ENCODE data around the gene TRIM9.

Gene TRIM9

GRCh38 chr14:51092965-51093364, 1.9 kb downstream of the TRIM9 start (continued):
- no peak for TF ChIP-seq RARB (CRISPR knock-in tag; IDR thresholded peaks at IDR 0.05)
- TF ChIP-seq ZNF70 (CRISPR knock-in tag; IDR thresholded peaks at IDR 0.05) = no peak
- TF ChIP-seq ESRRG (CRISPR knock-in tag; IDR thresholded peaks at IDR 0.05) = no peak
- TF ChIP-seq ZFP30 (CRISPR knock-in tag; IDR thresholded peaks at IDR 0.05) = no peak
- no peak for TF ChIP-seq PPARA (CRISPR knock-in tag; IDR thresholded peaks at IDR 0.05; ENCODE audit: borderline replicate concordance)

GRCh38 chr14:51089278-51089677, 5.6 kb downstream of the TRIM9 start:
- TF ChIP-seq ARNTL (CRISPR knock-in tag; IDR thresholded peaks at IDR 0.05; ENCODE audit: borderline replicate concordance, low read depth) (no peak), SNAI2 (CRISPR knock-in tag; IDR thresholded peaks at IDR 0.05) (no peak), ISL1 (CRISPR knock-in tag; IDR thresholded peaks at IDR 0.05) (no peak), PATZ1 (CRISPR knock-in tag; IDR thresholded peaks at IDR 0.05; ENCODE audit: borderline replicate concordance) (no peak), ZNF8 (CRISPR knock-in tag; IDR thresholded peaks at IDR 0.05) (no peak), BACH2 (CRISPR knock-in tag; IDR thresholded peaks at IDR 0.05; ENCODE audit: borderline replicate concordance) (no peak), ESRRG (CRISPR knock-in tag; IDR thresholded peaks at IDR 0.05) (no peak)

GRCh38 chr14:51087031-51087441, 7.9 kb downstream of the TRIM9 start:
- no peak for TF ChIP-seq TOX (CRISPR knock-in tag; IDR thresholded peaks at IDR 0.05; ENCODE audit: borderline replicate concordance)
- TF ChIP-seq ESRRG (CRISPR knock-in tag; IDR thresholded peaks at IDR 0.05) = no peak
- no peak for TF ChIP-seq ZNF70 (CRISPR knock-in tag; IDR thresholded peaks at IDR 0.05)
- TF ChIP-seq SNAI2 (CRISPR knock-in tag; IDR thresholded peaks at IDR 0.05) = no peak
- no peak for TF ChIP-seq ARNTL (CRISPR knock-in tag; IDR thresholded peaks at IDR 0.05; ENCODE audit: borderline replicate concordance, low read depth)
- ATAC-seq = peak; percentile 22; the same call in 1 of the 3 replicates

More at GRCh38 chr14:51089278-51089677, 5.6 kb downstream of the TRIM9 start:
- no peak for ATAC-seq

GRCh38 chr14:51086044-51086443, 8.9 kb downstream of the TRIM9 start:
- no peak for ATAC-seq

GRCh38 chr14:51084962-51085361, 9.9 kb downstream of the TRIM9 start:
- ATAC-seq = no peak
- TF ChIP-seq TCF4 (CRISPR knock-in tag; IDR thresholded peaks at IDR 0.05; ENCODE audit: borderline replicate concordance) (no peak), PATZ1 (CRISPR knock-in tag; IDR thresholded peaks at IDR 0.05; ENCODE audit: borderline replicate concordance) (no peak), OSR1 (CRISPR knock-in tag; IDR thresholded peaks at IDR 0.05) (no peak)

More at GRCh38 chr14:51086044-51086443, 8.9 kb downstream of the TRIM9 start:
- no peak for TF ChIP-seq RARB (CRISPR knock-in tag; IDR thresholded peaks at IDR 0.05)
- no peak for TF ChIP-seq TOX (CRISPR knock-in tag; IDR thresholded peaks at IDR 0.05; ENCODE audit: borderline replicate concordance)
- TF ChIP-seq BACH2 (CRISPR knock-in tag; IDR thresholded peaks at IDR 0.05; ENCODE audit: borderline replicate concordance) = no peak
- no peak for TF ChIP-seq ESRRG (CRISPR knock-in tag; IDR thresholded peaks at IDR 0.05)
- TF ChIP-seq GLIS3 (CRISPR knock-in tag; IDR thresholded peaks at IDR 0.05) = no peak
- TF ChIP-seq PATZ1 (CRISPR knock-in tag; IDR thresholded peaks at IDR 0.05; ENCODE audit: borderline replicate concordance) = no peak

- ATAC-seq = no peak
- TF ChIP-seq ZC3H10 (CRISPR knock-in tag; IDR thresholded peaks at IDR 0.05) (no peak), ISL1 (CRISPR knock-in tag; IDR thresholded peaks at IDR 0.05) (peak; percentile 85)
Measured at GRCh38 chr14:51084507-51084906, 10.4 kb downstream of the TRIM9 start.

GRCh38 chr14:51082349-51082748, 12.6 kb downstream of the TRIM9 start:
- no peak for TF ChIP-seq BACH2 (CRISPR knock-in tag; IDR thresholded peaks at IDR 0.05; ENCODE audit: borderline replicate concordance)
- peak; percentile 35 for TF ChIP-seq ISL1 (CRISPR knock-in tag; IDR thresholded peaks at IDR 0.05)
- no peak for TF ChIP-seq CSDC2 (CRISPR knock-in tag; IDR thresholded peaks at IDR 0.05)
- TF ChIP-seq ZC3H10 (CRISPR knock-in tag; IDR thresholded peaks at IDR 0.05) = no peak
- no peak for TF ChIP-seq TCF4 (CRISPR knock-in tag; IDR thresholded peaks at IDR 0.05; ENCODE audit: borderline replicate concordance)
- ATAC-seq = no peak
